H9 (cell line): ENCODE data around the gene HAUS7. TPM values are rescaled to one million over a fixed set of nuclear protein-coding genes. Genes with fewer than 3 reads are reported as not detected.

Experiments used
- DNase-seq: peaks from one replicate; pipeline ENCODE4 v3.0.0-alpha.2; 2017
- H2AFZ ChIP-seq: one replicate; pipeline ENCODE4 v1.6.1; 2013; ENCODE audit warnings: mild to moderate bottlenecking, low read length, control low read depth, moderate library complexity
- H2AK5ac ChIP-seq: 2 replicates; pipeline ENCODE4 v1.6.1; 2013; ENCODE audit warnings: low read length, control low read depth, mixed read lengths; ENCODE audit not compliant: insufficient read length
- H2BK120ac ChIP-seq: one replicate; pipeline ENCODE4 v1.6.1; 2013; ENCODE audit warnings: low read depth, mild to moderate bottlenecking, low read length, control low read depth, inconsistent platforms; ENCODE audit not compliant: poor library complexity, severe bottlenecking
- H2BK12ac ChIP-seq: 2 replicates; pipeline ENCODE4 v1.6.1; 2013; ENCODE audit warnings: low read length, control low read depth, mixed read lengths, low read depth; ENCODE audit not compliant: insufficient read length
- H2BK15ac ChIP-seq: 2 replicates; pipeline ENCODE4 v1.6.1; 2013; ENCODE audit warnings: low read depth, low read length, control low read depth
- H2BK20ac ChIP-seq: one replicate; pipeline ENCODE4 v1.6.1; 2013; ENCODE audit warnings: low read depth, mild to moderate bottlenecking, low read length, control low read depth, inconsistent platforms; ENCODE audit not compliant: poor library complexity, severe bottlenecking
- H2BK5ac ChIP-seq: 2 replicates; pipeline ENCODE4 v1.6.1; 2013; ENCODE audit warnings: low read length, control low read depth, mixed read lengths; ENCODE audit not compliant: insufficient read length
- H3K14ac ChIP-seq: 2 replicates; pipeline ENCODE4 v1.6.1; 2013; ENCODE audit warnings: low read length, control low read depth; ENCODE audit not compliant: insufficient read depth
- H3K18ac ChIP-seq: 2 replicates; pipeline ENCODE4 v1.6.1; 2013; ENCODE audit warnings: low read depth, mild to moderate bottlenecking, mixed read lengths, low read length, control low read depth; ENCODE audit not compliant: insufficient read length
- H3K23ac ChIP-seq: 2 replicates; pipeline ENCODE4 v1.6.1; 2013; ENCODE audit warnings: low read length, control low read depth, mixed read lengths, low read depth; ENCODE audit not compliant: insufficient read length
- H3K23me2 ChIP-seq: 2 replicates; pipeline ENCODE4 v1.6.1; 2013; ENCODE audit warnings: low read depth, mild to moderate bottlenecking, mixed read lengths, low read length, control low read depth; ENCODE audit not compliant: insufficient read length, poor library complexity, severe bottlenecking
- H3K27ac ChIP-seq: 2 replicates; pipeline ENCODE4 v1.5.1; 2013; ENCODE audit warnings: low read length, control low read depth, mixed read lengths, low read depth; ENCODE audit not compliant: insufficient read length
- H3K27me3 ChIP-seq: 2 replicates; pipeline ENCODE4 v1.6.1; 2013; ENCODE audit warnings: low read length, control low read depth, inconsistent platforms; ENCODE audit not compliant: insufficient read depth
- H3K4ac ChIP-seq: 2 replicates; pipeline ENCODE4 v1.6.1; 2013; ENCODE audit warnings: low read depth, mild to moderate bottlenecking, control low read depth, inconsistent platforms, low read length, moderate library complexity
- H3K4me1 ChIP-seq: 2 replicates; pipeline ENCODE4 v1.6.1; 2013; ENCODE audit warnings: low read length, control low read depth, inconsistent platforms; ENCODE audit not compliant: insufficient read depth
- H3K4me2 ChIP-seq: 2 replicates; pipeline ENCODE4 v1.6.1; 2013; ENCODE audit warnings: low read length, control low read depth, mixed read lengths; ENCODE audit not compliant: insufficient read length, insufficient read depth
- H3K56ac ChIP-seq: 2 replicates; pipeline ENCODE4 v1.6.1; 2013; ENCODE audit warnings: low read depth, mild to moderate bottlenecking, mixed read lengths, low read length, control low read depth; ENCODE audit not compliant: insufficient read length
- H3K79me1 ChIP-seq: 2 replicates; pipeline ENCODE4 v1.6.1; 2013; ENCODE audit warnings: low read depth, mild to moderate bottlenecking, moderate library complexity, low read length, control low read depth, inconsistent platforms; ENCODE audit not compliant: insufficient read depth, poor library complexity, severe bottlenecking
- H3K79me2 ChIP-seq: 2 replicates; pipeline ENCODE4 v1.6.1; 2013; ENCODE audit warnings: low read length, control low read depth, inconsistent platforms; ENCODE audit not compliant: insufficient read depth
- H3K9ac ChIP-seq: 2 replicates; pipeline ENCODE4 v1.6.1; 2013; ENCODE audit warnings: low read length, control low read depth, mixed read lengths; ENCODE audit not compliant: insufficient read length; ENCODE audit errors: extremely low read depth
- H3K9me3 ChIP-seq: one replicate; pipeline ENCODE4 v1.6.1; 2013; ENCODE audit warnings: low read depth, low read length, inconsistent platforms; ENCODE audit not compliant: control insufficient read depth
- H3T11ph ChIP-seq: one replicate; pipeline ENCODE4 v1.6.1; 2013; ENCODE audit warnings: mild to moderate bottlenecking, low read length, control low read depth, inconsistent platforms
- H4K20me1 ChIP-seq: one replicate; pipeline ENCODE4 v1.6.1; 2013; ENCODE audit not compliant: control insufficient read depth, insufficient read length, insufficient read depth
- H4K5ac ChIP-seq: 2 replicates; pipeline ENCODE4 v1.6.1; 2013; ENCODE audit warnings: low read depth, mild to moderate bottlenecking, mixed read lengths, low read length, control low read depth; ENCODE audit not compliant: insufficient read length
- H4K8ac ChIP-seq: replicated peaks from 2 replicates; pipeline ENCODE4 v1.6.1; 2013; ENCODE audit warnings: low read length, control low read depth, mixed read lengths, low read depth; ENCODE audit not compliant: insufficient read length
- H4K91ac ChIP-seq: 2 replicates; pipeline ENCODE4 v1.6.1; 2013; ENCODE audit warnings: low read depth, mild to moderate bottlenecking, moderate library complexity, mixed read lengths, low read length, control low read depth; ENCODE audit not compliant: insufficient read length
- H3K27ac Mint-ChIP-seq, 3 experiments: 2 replicates in 2 of 3; 3 replicates in 1 of 3; pipeline ENCODE4 v1.8.0; 2020 to 2021; ENCODE audit warnings: mixed read lengths in 3 of 3, mild to moderate bottlenecking in 1 of 3, moderate library complexity in 1 of 3
- H3K27me3 Mint-ChIP-seq: 2 replicates; pipeline ENCODE4 v1.8.0; 2021; ENCODE audit warnings: low read depth, mild to moderate bottlenecking, moderate library complexity, mixed read lengths
- H3K36me3 Mint-ChIP-seq, 3 experiments: 2 replicates in 2 of 3; 3 replicates in 1 of 3; pipeline ENCODE4 v1.8.0; 2020 to 2021; ENCODE audit warnings: low read depth in 3 of 3, mixed read lengths in 3 of 3; ENCODE audit not compliant: insufficient read depth in 1 of 3
- H3K4me1 Mint-ChIP-seq, 2 experiments: 2 replicates each; pipeline ENCODE4 v1.8.0; 2020; ENCODE audit warnings: mixed read lengths in 2 of 2
- H3K4me3 Mint-ChIP-seq, 2 experiments: 2 replicates in 1 of 2; 3 replicates in 1 of 2; pipeline ENCODE4 v1.8.0; 2020 to 2021; ENCODE audit warnings: mild to moderate bottlenecking in 2 of 2, mixed read lengths in 2 of 2, moderate library complexity in 1 of 2
- H3K9me3 Mint-ChIP-seq, 2 experiments: 2 replicates in 1 of 2; 3 replicates in 1 of 2; pipeline ENCODE4 v1.8.0; 2020; ENCODE audit warnings: mild to moderate bottlenecking in 2 of 2, mixed read lengths in 2 of 2, moderate library complexity in 1 of 2
- CTCF ChIP-seq: fragments of 200-600 bp; sonication (generic); conservative IDR thresholded peaks from 3 replicates; pipeline ENCODE4 v1.8.0; 2021; ENCODE audit warnings: antibody characterized with exemption, mild to moderate bottlenecking
- WGBS: extraction: QIAGEN DNeasy Blood & Tissue Kit; methylation state at CpG from one replicate; pipeline ENCODE4 v1.1.7; 2013; ENCODE audit warnings: missing lambda C conversion rate, low lambda C conversion rate, mixed read lengths; ENCODE audit not compliant: insufficient read length; ENCODE audit errors: extremely low coverage; 5-methylcytosine and 5-hydroxymethylcytosine counted together
- total RNA-seq: library from RNA; stranded (reverse); gene quantifications from 2 replicates; pipeline ENCODE4 v1.2.1, GENCODE V29; 2021

Gene HAUS7
- total RNA-seq, 1 experiment from 2014 or later, result 45.3 TPM

- Histone ChIP-seq H3K23ac (no peak overlapping the region), H2BK120ac (no peak overlapping the region), H3K4me2 (no peak overlapping the region), H3K4ac (no peak overlapping the region), H2AK5ac (no peak overlapping the region), H4K91ac (no peak overlapping the region), H3K79me2 (no peaks in the 10 kb centered on the region), H3K9me3 (peaks cover 19% of the 10 kb centered on the region), H2BK20ac (no peak overlapping the region), H3K27ac (no peak overlapping the region), H3K27me3 (peaks cover 3% of the 10 kb centered on the region), H4K8ac (no peak overlapping the region), H2BK12ac (no peak overlapping the region), H3K56ac (no peak overlapping the region), H3K79me1 (no peaks in the 10 kb centered on the region), H3T11ph (no peak overlapping the region), H2BK5ac (no peak overlapping the region), H2BK15ac (no peak overlapping the region; the same call in 1 of the 2 replicates), H3K14ac (no peak overlapping the region), H4K5ac (no peak overlapping the region), H3K23me2 (no peaks in the 10 kb centered on the region), H3K18ac (no peak overlapping the region), H3K9ac (no peak overlapping the region), H3K4me1 (no peaks in the 10 kb centered on the region), H2AFZ (no peak overlapping the region), H4K20me1 (no peaks in the 10 kb centered on the region)
- Mint-ChIP-seq H3K27ac (no peak overlapping the region), H3K36me3 (peaks cover 0 to 2% (median under 1%) of the 10 kb centered on the region in 3 experiments; a peak in 1 of 7 replicates), H3K27me3 (peaks cover 5% of the 10 kb centered on the region), H3K9me3 (peaks cover 28 to 35% of the 10 kb centered on the region in 2 experiments), H3K4me1 (peaks cover 2% of the 10 kb centered on the region in 2 experiments; a peak in 3 of 4 replicates), H3K4me3 (no peak overlapping the region)
- WGBS, result no CpG with 5 or more reads among the region's 13 CpGs
- DNase-seq, result no peak
- no peak for TF ChIP-seq CTCF
Observed at GRCh38 chrX:153481043-153481442, 10.7 kb upstream of the HAUS7 start.
